Tibial nerve (tissue), 4 donors: ENCODE data around the gene RBMS3.

Source experiments
- EP300 ChIP-seq, 2 donors: sonication (generic); formaldehyde crosslinking; IDR thresholded peaks; one replicate each; pipeline ENCODE4 v1.6.1; 2017; ENCODE audit warnings: antibody characterized with exemption in 2 of 2, mild to moderate bottlenecking in 1 of 2
- POLR2A ChIP-seq, 2 donors: fragments of 450-650 bp; IDR thresholded peaks; one replicate each; pipeline ENCODE4 v1.6.1; 2017; ENCODE audit warnings: antibody characterized with exemption in 2 of 2, mild to moderate bottlenecking in 2 of 2, moderate library complexity in 2 of 2
- TF ChIP-seq, protein P1 (sequence below), 5 experiments: fragments of 200-600 bp in 3 of 5; fragments of 450-650 bp in 2 of 5; sonication (generic) in 3 of 5; IDR thresholded peaks; one replicate each; pipeline ENCODE4 v1.5.1; 2016 to 2019; ENCODE audit warnings: antibody characterized with exemption in 5 of 5, mild to moderate bottlenecking in 3 of 5, moderate library complexity in 2 of 5

DNA sequence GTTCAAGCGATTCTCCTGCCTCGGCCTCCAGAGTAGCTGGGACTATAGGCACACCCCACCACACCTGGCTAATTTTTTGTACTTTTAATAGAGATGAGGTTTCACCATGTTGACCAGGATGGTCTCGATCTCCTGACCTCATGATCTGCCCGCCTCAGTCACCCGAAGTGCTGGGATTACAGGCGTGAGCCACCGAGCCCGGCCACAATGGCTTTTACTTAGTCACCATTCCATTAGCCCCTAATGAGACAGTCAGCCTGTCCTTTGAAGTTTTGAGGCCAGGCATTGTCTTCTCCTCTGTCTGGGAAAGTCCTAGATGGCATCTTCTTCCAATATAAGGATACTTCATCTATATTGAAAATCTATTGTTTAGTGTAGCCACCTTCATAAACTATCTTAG, 515.9 kb downstream of the RBMS3 start:
- TF ChIP-seq, protein P1, sequence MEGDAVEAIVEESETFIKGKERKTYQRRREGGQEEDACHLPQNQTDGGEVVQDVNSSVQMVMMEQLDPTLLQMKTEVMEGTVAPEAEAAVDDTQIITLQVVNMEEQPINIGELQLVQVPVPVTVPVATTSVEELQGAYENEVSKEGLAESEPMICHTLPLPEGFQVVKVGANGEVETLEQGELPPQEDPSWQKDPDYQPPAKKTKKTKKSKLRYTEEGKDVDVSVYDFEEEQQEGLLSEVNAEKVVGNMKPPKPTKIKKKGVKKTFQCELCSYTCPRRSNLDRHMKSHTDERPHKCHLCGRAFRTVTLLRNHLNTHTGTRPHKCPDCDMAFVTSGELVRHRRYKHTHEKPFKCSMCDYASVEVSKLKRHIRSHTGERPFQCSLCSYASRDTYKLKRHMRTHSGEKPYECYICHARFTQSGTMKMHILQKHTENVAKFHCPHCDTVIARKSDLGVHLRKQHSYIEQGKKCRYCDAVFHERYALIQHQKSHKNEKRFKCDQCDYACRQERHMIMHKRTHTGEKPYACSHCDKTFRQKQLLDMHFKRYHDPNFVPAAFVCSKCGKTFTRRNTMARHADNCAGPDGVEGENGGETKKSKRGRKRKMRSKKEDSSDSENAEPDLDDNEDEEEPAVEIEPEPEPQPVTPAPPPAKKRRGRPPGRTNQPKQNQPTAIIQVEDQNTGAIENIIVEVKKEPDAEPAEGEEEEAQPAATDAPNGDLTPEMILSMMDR (IDR thresholded peaks at IDR 0.05) = no peak
- no peak for TF ChIP-seq POLR2A (IDR thresholded peaks at IDR 0.05)
- TF ChIP-seq EP300 (IDR thresholded peaks at IDR 0.05) = no peak
